HepG2 (cell line): Measurements from ENCODE around the gene SRD5A3. TPM values are rescaled to one million over a fixed set of nuclear protein-coding genes. Genes with fewer than 3 reads are reported as not detected.

Source experiments
- AGO1 ChIP-seq: fragments of 200-400 bp; formaldehyde crosslinking; IDR thresholded peaks from 2 replicates; pipeline ENCODE4 v1.6.1; 2017; ENCODE audit warnings: mild to moderate bottlenecking, low read depth, low read length, moderate library complexity; ENCODE audit not compliant: poor library complexity, severe bottlenecking
- CCDC6 ChIP-seq: sonication (generic); formaldehyde crosslinking; IDR thresholded peaks from 2 replicates; pipeline ENCODE4 v1.8.1; 2022; ENCODE audit warnings: mild to moderate bottlenecking, missing genetic modification reagents, moderate library complexity
- EHMT2 ChIP-seq: fragments of 200-600 bp; sonication (generic); IDR thresholded peaks from 2 replicates; pipeline ENCODE4 v1.7.0; 2017; ENCODE audit warnings: antibody characterized with exemption, low read depth, low read length, borderline replicate concordance
- IKZF5 ChIP-seq: IDR thresholded peaks from 2 replicates; pipeline ENCODE4 v1.6.1; 2018; ENCODE audit warnings: missing genetic modification reagents, mild to moderate bottlenecking, missing compliant biosample characterization
- PTBP1 ChIP-seq: fragments of 200-400 bp; formaldehyde crosslinking; IDR thresholded peaks from 2 replicates; pipeline ENCODE4 v1.6.1; 2018; ENCODE audit warnings: low read length, low read depth; ENCODE audit not compliant: poor library complexity, severe bottlenecking
- SMAD3 ChIP-seq: sonication (generic); formaldehyde crosslinking; IDR thresholded peaks from 2 replicates; pipeline ENCODE4 v1.4.0; 2020; ENCODE audit warnings: missing genetic modification reagents
- ZNF326 ChIP-seq: sonication (generic); formaldehyde crosslinking; IDR thresholded peaks from 2 replicates; pipeline ENCODE4 v1.4.0; 2020; ENCODE audit warnings: missing genetic modification reagents, borderline replicate concordance
- ZNF350 ChIP-seq: sonication (generic); formaldehyde crosslinking; IDR thresholded peaks from 2 replicates; pipeline ENCODE4 v1.4.0; 2020; ENCODE audit warnings: mild to moderate bottlenecking, low read depth, missing genetic modification reagents, borderline replicate concordance
- ZNF556 ChIP-seq: sonication (generic); formaldehyde crosslinking; IDR thresholded peaks from 2 replicates; pipeline ENCODE4 v1.4.0; 2020; ENCODE audit warnings: mild to moderate bottlenecking, missing genetic modification reagents, borderline replicate concordance
- ZNF782 ChIP-seq: sonication (generic); formaldehyde crosslinking; IDR thresholded peaks from 2 replicates; pipeline ENCODE4 v1.4.0; 2020; ENCODE audit warnings: missing genetic modification reagents, mild to moderate bottlenecking, borderline replicate concordance
- ZNF788 ChIP-seq: sonication (generic); formaldehyde crosslinking; IDR thresholded peaks from 2 replicates; pipeline ENCODE4 v1.5.0; 2020; ENCODE audit warnings: mild to moderate bottlenecking, missing genetic modification reagents, borderline replicate concordance
- ZNF879 ChIP-seq: sonication (generic); formaldehyde crosslinking; IDR thresholded peaks from 2 replicates; pipeline ENCODE4 v1.8.1; 2023; ENCODE audit warnings: missing genetic modification reagents
- polyA plus RNA-seq, 8 experiments: library from polyadenylated mRNA; depleted of rRNA in 3 of 8; stranded (reverse) in 7 of 8; unstranded in 1 of 8; fragments of >200 nt; fragmentation: Illumina TruSeq in 4 of 8; extraction: Trizol in 4 of 8; gene quantifications; 2 replicates each; pipeline versions ENCODE4 v1.2.1 to v1.2.3, GENCODE V29; 2011 to 2016; ENCODE audit warnings: low read depth in 4 of 8, missing spikeins in 1 of 8, mixed read lengths in 1 of 8; ENCODE audit not compliant: insufficient read depth in 1 of 8
- total RNA-seq, 5 experiments: library from RNA; depleted of rRNA; stranded (reverse); fragments of >200 nt; fragmentation: Illumina TruSeq; extraction: Trizol; gene quantifications; 2 replicates each; pipeline ENCODE4 v1.2.3, GENCODE V29; 2016; ENCODE audit warnings: low read depth in 1 of 5
- TF ChIP-seq, protein P1 (sequence below): IDR thresholded peaks from 2 replicates; pipeline ENCODE4 v1.6.1; 2016; ENCODE audit warnings: low read depth
- TF ChIP-seq, protein P2 (sequence below): IDR thresholded peaks from 2 replicates; pipeline ENCODE4 v1.6.1; 2016
- TF ChIP-seq, protein P3 (sequence below): sonication (generic); formaldehyde crosslinking; IDR thresholded peaks from 2 replicates; pipeline ENCODE4 v1.5.1; 2020; ENCODE audit warnings: missing genetic modification reagents, mild to moderate bottlenecking, borderline replicate concordance
- TF ChIP-seq, protein P4 (sequence below): sonication (generic); formaldehyde crosslinking; IDR thresholded peaks from 2 replicates; pipeline ENCODE4 v1.9.0; 2021; ENCODE audit warnings: mild to moderate bottlenecking, missing genetic modification reagents

SRD5A3 gene
- total and polyA plus RNA-seq, 2 of the 13 experiments (the other 11 are each of a cell fraction or from before 2014, with no cell fraction given): 12.4 to 18.4 TPM

GRCh38 chr4:55345980-55346850 lies at the start of gene SRD5A3 (continued):
- TF ChIP-seq CCDC6 (CRISPR knock-in tag) (peak; percentile 96), ZNF879 (CRISPR knock-in tag) (peak; percentile 69; the same call in 1 of the 2 replicates), SMAD3 (CRISPR knock-in tag) (no peak), IKZF5 (CRISPR knock-in tag) (peak; percentile 63; the same call in 1 of the 2 replicates), AGO1 (no peak), ZNF788 (CRISPR knock-in tag) (peak; percentile 69; the same call in 1 of the 2 replicates), ZNF556 (CRISPR knock-in tag) (0 out of 2 replicates have a peak, but pooled peaks have one; percentile 45), ZNF782 (CRISPR knock-in tag) (no peak), PTBP1 (no peak), EHMT2 (no peak), ZNF350 (CRISPR knock-in tag) (0 out of 2 replicates have a peak, but pooled peaks have one; percentile 24), ZNF326 (CRISPR knock-in tag) (no peak)
- TF ChIP-seq, protein P1, sequence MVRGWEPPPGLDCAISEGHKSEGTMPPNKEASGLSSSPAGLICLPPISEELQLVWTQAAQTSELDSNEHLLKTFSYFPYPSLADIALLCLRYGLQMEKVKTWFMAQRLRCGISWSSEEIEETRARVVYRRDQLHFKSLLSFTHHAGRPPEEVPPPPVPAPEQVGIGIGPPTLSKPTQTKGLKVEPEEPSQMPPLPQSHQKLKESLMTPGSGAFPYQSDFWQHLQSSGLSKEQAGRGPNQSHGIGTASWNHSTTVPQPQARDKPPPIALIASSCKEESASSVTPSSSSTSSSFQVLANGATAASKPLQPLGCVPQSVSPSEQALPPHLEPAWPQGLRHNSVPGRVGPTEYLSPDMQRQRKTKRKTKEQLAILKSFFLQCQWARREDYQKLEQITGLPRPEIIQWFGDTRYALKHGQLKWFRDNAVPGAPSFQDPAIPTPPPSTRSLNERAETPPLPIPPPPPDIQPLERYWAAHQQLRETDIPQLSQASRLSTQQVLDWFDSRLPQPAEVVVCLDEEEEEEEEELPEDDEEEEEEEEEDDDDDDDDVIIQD (CRISPR knock-in tag): no peak
- TF ChIP-seq, protein P2, sequence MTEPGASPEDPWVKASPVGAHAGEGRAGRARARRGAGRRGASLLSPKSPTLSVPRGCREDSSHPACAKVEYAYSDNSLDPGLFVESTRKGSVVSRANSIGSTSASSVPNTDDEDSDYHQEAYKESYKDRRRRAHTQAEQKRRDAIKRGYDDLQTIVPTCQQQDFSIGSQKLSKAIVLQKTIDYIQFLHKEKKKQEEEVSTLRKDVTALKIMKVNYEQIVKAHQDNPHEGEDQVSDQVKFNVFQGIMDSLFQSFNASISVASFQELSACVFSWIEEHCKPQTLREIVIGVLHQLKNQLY (CRISPR knock-in tag): no peak
- TF ChIP-seq, protein P3, sequence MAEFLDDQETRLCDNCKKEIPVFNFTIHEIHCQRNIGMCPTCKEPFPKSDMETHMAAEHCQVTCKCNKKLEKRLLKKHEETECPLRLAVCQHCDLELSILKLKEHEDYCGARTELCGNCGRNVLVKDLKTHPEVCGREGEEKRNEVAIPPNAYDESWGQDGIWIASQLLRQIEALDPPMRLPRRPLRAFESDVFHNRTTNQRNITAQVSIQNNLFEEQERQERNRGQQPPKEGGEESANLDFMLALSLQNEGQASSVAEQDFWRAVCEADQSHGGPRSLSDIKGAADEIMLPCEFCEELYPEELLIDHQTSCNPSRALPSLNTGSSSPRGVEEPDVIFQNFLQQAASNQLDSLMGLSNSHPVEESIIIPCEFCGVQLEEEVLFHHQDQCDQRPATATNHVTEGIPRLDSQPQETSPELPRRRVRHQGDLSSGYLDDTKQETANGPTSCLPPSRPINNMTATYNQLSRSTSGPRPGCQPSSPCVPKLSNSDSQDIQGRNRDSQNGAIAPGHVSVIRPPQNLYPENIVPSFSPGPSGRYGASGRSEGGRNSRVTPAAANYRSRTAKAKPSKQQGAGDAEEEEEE: 0 out of 2 replicates have a peak, but pooled peaks have one; percentile 22
- TF ChIP-seq, protein P4, sequence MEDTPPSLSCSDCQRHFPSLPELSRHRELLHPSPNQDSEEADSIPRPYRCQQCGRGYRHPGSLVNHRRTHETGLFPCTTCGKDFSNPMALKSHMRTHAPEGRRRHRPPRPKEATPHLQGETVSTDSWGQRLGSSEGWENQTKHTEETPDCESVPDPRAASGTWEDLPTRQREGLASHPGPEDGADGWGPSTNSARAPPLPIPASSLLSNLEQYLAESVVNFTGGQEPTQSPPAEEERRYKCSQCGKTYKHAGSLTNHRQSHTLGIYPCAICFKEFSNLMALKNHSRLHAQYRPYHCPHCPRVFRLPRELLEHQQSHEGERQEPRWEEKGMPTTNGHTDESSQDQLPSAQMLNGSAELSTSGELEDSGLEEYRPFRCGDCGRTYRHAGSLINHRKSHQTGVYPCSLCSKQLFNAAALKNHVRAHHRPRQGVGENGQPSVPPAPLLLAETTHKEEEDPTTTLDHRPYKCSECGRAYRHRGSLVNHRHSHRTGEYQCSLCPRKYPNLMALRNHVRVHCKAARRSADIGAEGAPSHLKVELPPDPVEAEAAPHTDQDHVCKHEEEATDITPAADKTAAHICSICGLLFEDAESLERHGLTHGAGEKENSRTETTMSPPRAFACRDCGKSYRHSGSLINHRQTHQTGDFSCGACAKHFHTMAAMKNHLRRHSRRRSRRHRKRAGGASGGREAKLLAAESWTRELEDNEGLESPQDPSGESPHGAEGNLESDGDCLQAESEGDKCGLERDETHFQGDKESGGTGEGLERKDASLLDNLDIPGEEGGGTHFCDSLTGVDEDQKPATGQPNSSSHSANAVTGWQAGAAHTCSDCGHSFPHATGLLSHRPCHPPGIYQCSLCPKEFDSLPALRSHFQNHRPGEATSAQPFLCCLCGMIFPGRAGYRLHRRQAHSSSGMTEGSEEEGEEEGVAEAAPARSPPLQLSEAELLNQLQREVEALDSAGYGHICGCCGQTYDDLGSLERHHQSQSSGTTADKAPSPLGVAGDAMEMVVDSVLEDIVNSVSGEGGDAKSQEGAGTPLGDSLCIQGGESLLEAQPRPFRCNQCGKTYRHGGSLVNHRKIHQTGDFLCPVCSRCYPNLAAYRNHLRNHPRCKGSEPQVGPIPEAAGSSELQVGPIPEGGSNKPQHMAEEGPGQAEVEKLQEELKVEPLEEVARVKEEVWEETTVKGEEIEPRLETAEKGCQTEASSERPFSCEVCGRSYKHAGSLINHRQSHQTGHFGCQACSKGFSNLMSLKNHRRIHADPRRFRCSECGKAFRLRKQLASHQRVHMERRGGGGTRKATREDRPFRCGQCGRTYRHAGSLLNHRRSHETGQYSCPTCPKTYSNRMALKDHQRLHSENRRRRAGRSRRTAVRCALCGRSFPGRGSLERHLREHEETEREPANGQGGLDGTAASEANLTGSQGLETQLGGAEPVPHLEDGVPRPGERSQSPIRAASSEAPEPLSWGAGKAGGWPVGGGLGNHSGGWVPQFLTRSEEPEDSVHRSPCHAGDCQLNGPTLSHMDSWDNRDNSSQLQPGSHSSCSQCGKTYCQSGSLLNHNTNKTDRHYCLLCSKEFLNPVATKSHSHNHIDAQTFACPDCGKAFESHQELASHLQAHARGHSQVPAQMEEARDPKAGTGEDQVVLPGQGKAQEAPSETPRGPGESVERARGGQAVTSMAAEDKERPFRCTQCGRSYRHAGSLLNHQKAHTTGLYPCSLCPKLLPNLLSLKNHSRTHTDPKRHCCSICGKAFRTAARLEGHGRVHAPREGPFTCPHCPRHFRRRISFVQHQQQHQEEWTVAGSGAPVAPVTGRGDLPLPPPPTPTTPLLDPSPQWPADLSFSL: no peak
